Central memory CD4-positive, alpha-beta T cell (primary cell): ENCODE data around the gene IFT52.

Experiments
- DNase-seq: peaks from one replicate; pipeline ENCODE4 v3.0.0; 2022
- total RNA-seq, 3 experiments: gene quantifications; one replicate each; lab custom pipeline; 2026; lab: John Stamatoyannopoulos, UW

The IFT52 gene
- total RNA-seq = 9.6 to 17.1 (median 16.2) reads per million in 3 experiments

- peak; percentile 84 for DNase-seq
Observed at GRCh38 chr20:43590392-43591303, at the start of gene IFT52. Gene IFT52, plus strand, starts transcription at chr20:43590937. Its CDS starts 3,762 bp downstream, at chr20:43594699.

GRCh38 chr20:43541214-43541613 is 49.5 kb upstream of the IFT52 start:
- DNase-seq = no peak

- DNase-seq = no peak
Observed at GRCh38 chr20:43542161-43542560, 48.6 kb upstream of the IFT52 start.

- DNase-seq = no peak
Observed at GRCh38 chr20:43542674-43543073, 48.1 kb upstream of the IFT52 start.

- no peak for DNase-seq
Observed at GRCh38 chr20:43543138-43543537, 47.6 kb upstream of the IFT52 start.

- DNase-seq = no peak
Observed at GRCh38 chr20:43544501-43544900, 46.2 kb upstream of the IFT52 start.

- DNase-seq = no peak
Observed at GRCh38 chr20:43545837-43546578, 44.7 kb upstream of the IFT52 start.

- DNase-seq = no peak
Observed at GRCh38 chr20:43548273-43548880, 42.4 kb upstream of the IFT52 start.

GRCh38 chr20:43549416-43550065 is 41.2 kb upstream of the IFT52 start:
- DNase-seq = no peak

GRCh38 chr20:43550456-43550855 is 40.3 kb upstream of the IFT52 start:
- no peak for DNase-seq

GRCh38 chr20:43554369-43554768 is 36.4 kb upstream of the IFT52 start:
- DNase-seq = no peak

GRCh38 chr20:43558412-43559146 is 32.2 kb upstream of the IFT52 start, which contains the start of gene SGK2:
Gene SGK2, plus strand, starts transcription at chr20:43559027. Its CDS starts 7,469 bp downstream, at chr20:43566496.
- DNase-seq = no peak

- DNase-seq = no peak
Observed at GRCh38 chr20:43559147-43559987, 31.4 kb upstream of the IFT52 start.

GRCh38 chr20:43560974-43561373 is 29.8 kb upstream of the IFT52 start:
- DNase-seq = no peak

- no peak for DNase-seq
Observed at GRCh38 chr20:43563429-43563828, 27.3 kb upstream of the IFT52 start.

GRCh38 chr20:43563991-43564390 is 26.7 kb upstream of the IFT52 start:
- no peak for DNase-seq

- DNase-seq = no peak
Observed at GRCh38 chr20:43564455-43564854, 26.3 kb upstream of the IFT52 start.

GRCh38 chr20:43564993-43565757 is 25.6 kb upstream of the IFT52 start:
- no peak for DNase-seq

- no peak for DNase-seq
Observed at GRCh38 chr20:43565758-43566104, 25.0 kb upstream of the IFT52 start.

- no peak for DNase-seq
Observed at GRCh38 chr20:43567477-43567876, 23.3 kb upstream of the IFT52 start.
